ENCODE data around the gene AFF3. TPM values are rescaled to one million over a fixed set of nuclear protein-coding genes. Genes with fewer than 3 reads are reported as not detected.
"Not testable (repeated sequence)": the region's sequence is repeated elsewhere in the genome, so short reads cannot be mapped to it uniquely, and the experiment has no call there.

Gene AFF3
- total and polyA plus RNA-seq, 4 experiments from 2014 or later = 0.63 to 4.6 (median 3.6) TPM

DNA sequence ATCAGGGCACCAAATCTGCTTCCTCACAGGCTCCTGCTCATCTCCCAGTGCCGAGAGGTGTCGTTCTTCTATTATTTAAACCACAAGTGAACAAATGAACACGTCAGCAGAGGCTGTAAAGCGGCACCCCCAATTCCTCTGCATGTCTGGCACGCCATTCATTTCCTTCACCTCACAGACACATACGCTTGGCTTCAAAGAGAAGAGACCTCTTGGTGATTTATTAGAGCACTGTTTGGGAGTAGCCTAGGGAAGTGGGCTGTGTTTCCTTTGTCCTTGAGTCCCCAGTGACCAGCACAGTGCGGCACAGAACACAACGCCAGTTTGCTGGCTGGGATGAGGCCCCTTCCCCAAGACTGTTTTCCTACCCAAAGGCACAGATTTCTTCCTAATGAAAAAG, 468.3 kb downstream of the AFF3 start:
- Mint-ChIP-seq H3K4me3 (no peak overlapping the region), H3K27me3 (no peaks in the 10 kb centered on the region), H3K27ac (no peak overlapping the region), H3K9me3 (no peaks in the 10 kb centered on the region), H3K4me1 (no peaks in the 10 kb centered on the region), H3K36me3 (no peaks in the 10 kb centered on the region)
- Histone ChIP-seq H3K9me3 (ENCODE audit: control insufficient read depth in 1 of 2, low read length in 2 of 2) (no peaks in the 10 kb centered on the region), H3K36me3 (ENCODE audit: insufficient read depth, low read length) (no peaks in the 10 kb centered on the region), H3K4me1 (ENCODE audit: insufficient read depth, low read length) (no peaks in the 10 kb centered on the region), H3K27ac (ENCODE audit: low read depth, low read length) (no peak overlapping the region), H3K4me3 (ENCODE audit: low read length in 2 of 2) (no peak overlapping the region), H3K27me3 (ENCODE audit: insufficient read depth, low read length) (no peaks in the 10 kb centered on the region)
- no peak for DNase-seq
- intact Hi-C loops (cut with micrococcal nuclease) = no loop called here
- ChIA-PET POLR2A (ENCODE audit: partially characterized antibody) (no interaction called here), CTCF (ENCODE audit: partially characterized antibody) (no interaction called here)

DNA sequence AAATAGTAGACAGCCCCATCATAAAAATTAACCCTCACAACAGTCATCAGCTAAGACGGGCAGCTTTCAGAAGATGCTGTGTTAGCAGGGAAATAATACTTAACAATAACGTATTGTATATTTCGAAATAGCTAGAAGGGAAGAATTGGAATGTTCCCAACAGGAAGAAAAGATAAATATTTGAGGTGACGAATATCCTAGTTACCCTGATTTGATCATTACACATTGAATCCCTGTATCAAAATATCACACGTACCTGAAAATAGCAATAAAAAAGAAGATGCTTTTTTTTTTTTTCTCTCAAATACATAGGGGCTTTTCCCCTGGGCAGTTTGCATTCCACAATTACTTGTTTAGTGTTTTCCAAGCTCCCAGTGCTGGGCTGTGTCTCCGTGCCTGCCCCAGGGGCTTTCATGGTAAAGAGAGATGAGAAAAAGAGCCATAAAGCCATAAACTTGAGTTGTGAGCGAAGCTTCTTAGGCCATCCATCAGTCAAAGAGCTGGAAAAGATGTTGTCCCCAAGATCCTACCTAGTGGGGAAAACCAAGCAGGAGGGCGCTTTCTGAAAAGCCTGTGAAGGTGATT, 469.5 kb downstream of the AFF3 start:
- CTCF ChIA-PET (ENCODE audit: partially characterized antibody) = no interaction called here
- Mint-ChIP-seq H3K4me1 (no peaks in the 10 kb centered on the region), H3K27ac (no peak overlapping the region), H3K36me3 (no peaks in the 10 kb centered on the region), H3K9me3 (peaks cover 0 to 2% (median 0%) of the 10 kb centered on the region in 8 donors), H3K4me3 (no peak overlapping the region), H3K27me3 (no peaks in the 10 kb centered on the region)
- H3K27me3 ChIP-seq (ENCODE audit: insufficient read depth, low read length) = no peaks in the 10 kb centered on the region
- no peak overlapping the region for H3K27ac ChIP-seq (ENCODE audit: low read depth, low read length)
- H3K4me3 ChIP-seq (ENCODE audit: low read length in 2 of 2) = no peak overlapping the region
- H3K9me3 ChIP-seq (ENCODE audit: control insufficient read depth in 1 of 2, low read length in 2 of 2) = no peaks in the 10 kb centered on the region
- intact Hi-C loops (cut with micrococcal nuclease) = no loop called here
- POLR2A ChIA-PET (ENCODE audit: partially characterized antibody) = interaction anchor here (0.7 kb wide), 1 partner anchor 60 kb away, joined by 5 read pairs; no protein-coding TSS in a partner anchor
- DNase-seq = no peak
- H3K36me3 ChIP-seq (ENCODE audit: insufficient read depth, low read length) = no peaks in the 10 kb centered on the region
- no peaks in the 10 kb centered on the region for H3K4me1 ChIP-seq (ENCODE audit: insufficient read depth, low read length)

DNA sequence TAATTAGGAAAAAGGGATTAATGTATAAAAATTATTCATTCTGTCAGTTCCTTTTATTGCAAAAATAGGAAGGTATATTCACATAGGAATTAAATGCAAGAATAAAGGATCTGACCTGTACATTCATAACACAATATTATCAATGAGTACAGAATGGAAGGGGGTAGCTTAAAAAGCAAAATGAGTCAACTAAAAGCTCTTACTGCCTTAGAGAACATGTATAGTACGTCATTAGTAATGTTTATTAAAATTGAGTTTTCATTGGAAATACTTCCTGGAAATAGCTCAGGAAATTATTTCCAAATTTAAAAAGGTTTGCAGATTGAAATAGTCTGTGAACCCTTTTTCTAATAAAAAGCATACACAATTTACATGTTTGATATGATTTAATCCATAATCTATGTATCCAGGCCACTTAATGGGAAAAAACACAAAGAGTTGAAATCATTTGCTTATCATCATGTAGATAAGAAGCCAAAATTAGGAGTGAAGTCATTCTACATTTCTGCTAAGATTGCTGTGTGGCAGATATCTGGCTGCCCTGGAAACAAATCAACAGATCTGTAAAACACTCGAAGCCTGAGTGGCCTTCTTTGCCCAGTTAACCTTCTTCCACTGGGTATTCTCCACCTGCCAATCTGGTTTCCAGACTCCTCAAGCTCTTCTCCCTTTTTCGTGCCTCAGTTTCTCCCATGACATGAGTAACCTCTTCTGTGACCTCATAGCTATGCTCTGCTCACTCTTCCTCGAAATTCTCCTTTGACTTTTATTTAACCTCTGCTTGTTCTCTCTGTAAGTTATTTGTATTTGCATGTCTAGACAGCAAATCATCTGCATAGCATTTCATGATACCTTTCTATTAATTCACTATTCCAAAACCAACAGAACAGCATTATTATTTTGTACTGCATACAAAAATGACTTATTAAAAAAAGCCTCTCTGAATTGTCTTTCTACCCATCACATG, 471.3 kb downstream of the AFF3 start:
- Histone ChIP-seq H3K4me3 (ENCODE audit: low read length in 2 of 2) (no peak overlapping the region), H3K27ac (ENCODE audit: low read depth, low read length) (no peak overlapping the region), H3K4me1 (ENCODE audit: insufficient read depth, low read length) (no peaks in the 10 kb centered on the region), H3K9me3 (ENCODE audit: control insufficient read depth in 1 of 2, low read length in 2 of 2) (no peaks in the 10 kb centered on the region), H3K27me3 (ENCODE audit: insufficient read depth, low read length) (no peaks in the 10 kb centered on the region), H3K36me3 (ENCODE audit: insufficient read depth, low read length) (no peaks in the 10 kb centered on the region)
- Mint-ChIP-seq H3K36me3 (no peaks in the 10 kb centered on the region), H3K27me3 (no peaks in the 10 kb centered on the region), H3K9me3 (peaks cover 0 to 2% (median 0%) of the 10 kb centered on the region in 8 donors), H3K4me1 (no peaks in the 10 kb centered on the region), H3K4me3 (no peak overlapping the region), H3K27ac (no peak overlapping the region)
- intact Hi-C loops (cut with micrococcal nuclease) = no loop called here
- CTCF ChIA-PET (ENCODE audit: partially characterized antibody) = no interaction called here
- POLR2A ChIA-PET (ENCODE audit: partially characterized antibody) = no interaction called here
- DNase-seq = no peak

DNA sequence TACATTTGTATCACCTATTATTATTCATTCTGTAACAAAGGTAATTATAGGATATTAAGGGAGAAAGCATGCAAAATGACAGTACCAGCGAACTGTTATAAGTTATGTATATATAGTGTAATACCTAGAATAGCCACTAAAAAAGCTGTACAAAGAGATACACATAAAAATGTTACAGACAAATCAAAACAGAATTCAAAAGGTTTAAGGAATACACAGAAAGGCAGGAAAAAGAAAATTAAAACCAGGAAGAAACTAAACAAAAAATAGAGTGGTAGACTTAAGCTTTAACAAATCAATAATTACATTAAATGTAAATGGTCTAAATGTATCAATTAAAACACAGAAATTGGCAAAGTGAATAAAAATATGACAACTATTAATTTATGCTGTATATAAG, 476.1 kb downstream of the AFF3 start:
- no peak overlapping the region for H3K4me3 Mint-ChIP-seq
- intact Hi-C loops (cut with micrococcal nuclease) = no loop called here
- no peak overlapping the region for H3K27ac Mint-ChIP-seq
- H3K27me3 ChIP-seq (ENCODE audit: insufficient read depth, low read length) = no peaks in the 10 kb centered on the region
- H3K36me3 Mint-ChIP-seq = no peaks in the 10 kb centered on the region
- H3K36me3 ChIP-seq (ENCODE audit: insufficient read depth, low read length) = no peaks in the 10 kb centered on the region
- peaks cover 2 to 4% of the 10 kb centered on the region in 2 donors for H3K27me3 Mint-ChIP-seq
- H3K4me1 ChIP-seq (ENCODE audit: insufficient read depth, low read length) = no peaks in the 10 kb centered on the region
- ChIA-PET POLR2A (ENCODE audit: partially characterized antibody) (no interaction called here), CTCF (ENCODE audit: partially characterized antibody) (no interaction called here)
- no peaks in the 10 kb centered on the region for H3K9me3 ChIP-seq (ENCODE audit: control insufficient read depth in 1 of 2, low read length in 2 of 2)
- H3K4me3 ChIP-seq (ENCODE audit: low read length in 2 of 2) = no peak overlapping the region
- no peak for DNase-seq
- peaks cover 0 to 4% (median under 1%) of the 10 kb centered on the region in 8 donors for H3K9me3 Mint-ChIP-seq
- no peaks in the 10 kb centered on the region for H3K4me1 Mint-ChIP-seq
- no peak overlapping the region for H3K27ac ChIP-seq (ENCODE audit: low read depth, low read length)

DNA sequence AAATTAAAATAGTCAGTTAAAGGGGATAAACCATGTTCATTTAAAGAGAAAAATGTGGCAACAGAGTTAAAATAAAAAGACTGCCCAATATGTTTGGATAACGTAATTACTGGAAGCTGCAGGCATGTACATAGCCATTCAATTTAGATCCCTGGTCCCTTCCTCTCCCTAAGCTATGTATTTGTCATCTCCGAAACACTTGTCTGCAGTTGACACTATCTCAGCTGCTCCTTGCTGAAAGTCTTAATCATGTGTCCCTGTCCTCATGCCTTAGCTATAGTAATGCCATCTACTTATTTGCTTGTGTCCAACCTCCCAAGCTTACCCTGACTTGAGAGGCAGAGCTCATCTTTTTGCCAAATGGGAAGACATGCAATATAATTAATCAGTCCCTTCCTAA, 478.7 kb downstream of the AFF3 start:
- H3K27me3 ChIP-seq (ENCODE audit: insufficient read depth, low read length) = no peaks in the 10 kb centered on the region
- Mint-ChIP-seq H3K27ac (no peak overlapping the region), H3K27me3 (peaks cover 2 to 7% of the 10 kb centered on the region in 2 donors), H3K4me3 (no peak overlapping the region), H3K36me3 (no peaks in the 10 kb centered on the region), H3K9me3 (peaks cover 0 to 4% (median under 1%) of the 10 kb centered on the region in 8 donors), H3K4me1 (no peaks in the 10 kb centered on the region)
- CTCF ChIA-PET (ENCODE audit: partially characterized antibody) = no interaction called here
- intact Hi-C loops (cut with micrococcal nuclease) = no loop called here
- no peak for DNase-seq
- H3K9me3 ChIP-seq (ENCODE audit: control insufficient read depth in 1 of 2, low read length in 2 of 2) = no peaks in the 10 kb centered on the region
- H3K4me3 ChIP-seq (ENCODE audit: low read length in 2 of 2) = no peak overlapping the region
- no peak overlapping the region for H3K27ac ChIP-seq (ENCODE audit: low read depth, low read length)
- H3K4me1 ChIP-seq (ENCODE audit: insufficient read depth, low read length) = no peaks in the 10 kb centered on the region
- H3K36me3 ChIP-seq (ENCODE audit: insufficient read depth, low read length) = no peaks in the 10 kb centered on the region
- POLR2A ChIA-PET (ENCODE audit: partially characterized antibody) = no interaction called here

DNA sequence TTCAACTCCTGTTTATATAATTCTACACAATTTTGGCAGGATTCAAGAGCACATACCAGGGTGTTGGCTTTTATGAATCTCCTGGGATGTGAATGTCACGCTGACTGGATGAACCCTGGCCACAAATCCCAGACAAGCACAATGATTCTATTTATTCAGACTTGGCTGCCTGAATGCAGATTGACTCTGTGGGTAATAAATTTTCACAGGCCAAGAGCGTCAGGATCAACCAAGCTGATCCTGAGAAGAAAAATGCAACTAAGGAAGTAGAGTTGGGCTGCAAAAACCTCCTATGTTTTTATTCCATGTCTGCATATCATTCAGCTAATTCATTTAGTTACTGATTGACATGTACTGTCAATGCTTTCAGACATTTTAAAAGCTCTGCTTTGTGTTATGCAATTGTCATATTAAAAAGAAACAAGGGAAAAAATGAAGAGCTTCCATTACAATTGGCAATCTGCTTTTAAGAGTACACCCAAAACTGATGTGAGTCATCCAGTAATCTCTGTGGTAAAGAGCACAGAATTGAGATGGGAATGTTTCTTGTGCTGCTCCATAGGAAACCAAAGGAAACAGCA, 479.5 kb downstream of the AFF3 start:
- Histone ChIP-seq H3K27ac (ENCODE audit: low read depth, low read length) (no peak overlapping the region), H3K27me3 (ENCODE audit: insufficient read depth, low read length) (no peaks in the 10 kb centered on the region), H3K4me3 (ENCODE audit: low read length in 2 of 2) (no peak overlapping the region), H3K9me3 (ENCODE audit: control insufficient read depth in 1 of 2, low read length in 2 of 2) (no peaks in the 10 kb centered on the region), H3K4me1 (ENCODE audit: insufficient read depth, low read length) (no peaks in the 10 kb centered on the region), H3K36me3 (ENCODE audit: insufficient read depth, low read length) (no peaks in the 10 kb centered on the region)
- Mint-ChIP-seq H3K27me3 (peaks cover 2 to 7% of the 10 kb centered on the region in 2 donors), H3K9me3 (peaks cover 0 to 4% (median under 1%) of the 10 kb centered on the region in 8 donors), H3K36me3 (no peaks in the 10 kb centered on the region), H3K4me1 (no peaks in the 10 kb centered on the region), H3K4me3 (no peak overlapping the region), H3K27ac (no peak overlapping the region)
- POLR2A ChIA-PET (ENCODE audit: partially characterized antibody) = no interaction called here
- CTCF ChIA-PET (ENCODE audit: partially characterized antibody) = no interaction called here
- intact Hi-C loops (cut with micrococcal nuclease) = no loop called here
- DNase-seq = no peak

DNA sequence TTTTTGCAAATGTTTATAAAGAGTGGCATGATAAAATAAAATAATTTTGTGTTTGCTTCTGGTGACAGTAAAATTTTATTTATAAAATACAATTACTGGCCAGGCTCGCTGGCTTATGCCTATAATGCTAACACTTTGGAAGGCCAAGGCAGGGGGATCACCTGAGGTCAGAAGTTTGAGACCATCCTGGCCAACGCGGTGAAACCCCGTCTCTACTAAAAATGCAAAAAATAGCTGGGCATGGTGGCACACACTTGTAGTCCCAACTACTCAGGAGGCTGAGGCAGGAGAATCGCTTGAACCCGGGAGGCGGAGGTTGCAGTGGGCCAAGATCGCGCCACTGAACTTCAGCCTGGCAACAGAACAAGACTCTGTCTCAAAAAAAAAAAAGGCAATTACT, 480.6 kb downstream of the AFF3 start:
- CTCF ChIA-PET (ENCODE audit: partially characterized antibody); H3K27ac ChIP-seq (ENCODE audit: low read depth, low read length); H3K4me1 Mint-ChIP-seq: not testable (repeated sequence)

More for the DNA sequence above, 480.6 kb downstream of the AFF3 start:
- H3K4me1 ChIP-seq (ENCODE audit: insufficient read depth, low read length); H3K4me3 ChIP-seq (ENCODE audit: low read length in 2 of 2); intact Hi-C loops (cut with micrococcal nuclease); POLR2A ChIA-PET (ENCODE audit: partially characterized antibody); H3K27me3 Mint-ChIP-seq; H3K36me3 Mint-ChIP-seq; H3K4me3 Mint-ChIP-seq; H3K9me3 Mint-ChIP-seq; DNase-seq; H3K36me3 ChIP-seq (ENCODE audit: insufficient read depth, low read length); H3K9me3 ChIP-seq (ENCODE audit: control insufficient read depth in 1 of 2, low read length in 2 of 2); H3K27ac Mint-ChIP-seq; H3K27me3 ChIP-seq (ENCODE audit: insufficient read depth, low read length): not testable (repeated sequence)

All from CD4-positive, alpha-beta memory T cell (primary cell).